Kidney (tissue), 14 donors: Measurements from ENCODE around the gene TNFAIP1. TPM values are rescaled to one million over a fixed set of nuclear protein-coding genes. Genes with fewer than 3 reads are reported as not detected.

Experiments used
- DNase-seq, 5 donors: peaks; one replicate each; pipeline ENCODE4 v3.0.0-alpha.2; 2013 to 2020
- FAIRE-seq: peaks from 2 replicates; lab custom pipeline; 2012; peaks lifted over from hg19 to GRCh38; lab: Jason Lieb, UNC
- H3K27ac ChIP-seq, 2 donors: one replicate each; pipeline ENCODE4 v1.7.0; 2013; ENCODE audit warnings: low read depth in 2 of 2, low read length in 2 of 2, inconsistent platforms in 1 of 2
- H3K27me3 ChIP-seq: one replicate; pipeline ENCODE4 v1.7.1; 2013; ENCODE audit warnings: low read length, inconsistent platforms; ENCODE audit not compliant: control insufficient read depth, insufficient read depth
- H3K36me3 ChIP-seq, 3 donors: one replicate each; pipeline versions ENCODE4 v1.7.0 to v1.7.1; 2013; ENCODE audit warnings: low read length in 3 of 3, control low read depth in 1 of 3, inconsistent platforms in 1 of 3; ENCODE audit not compliant: insufficient read depth in 3 of 3, control insufficient read depth in 2 of 3
- H3K4me1 ChIP-seq, 3 donors: one replicate each; pipeline versions ENCODE4 v1.7.0 to v1.7.1; 2013; ENCODE audit warnings: low read length in 3 of 3, inconsistent platforms in 1 of 3, low read depth in 1 of 3; ENCODE audit not compliant: control insufficient read depth in 2 of 3, insufficient read depth in 2 of 3
- H3K4me3 ChIP-seq, 3 donors: one replicate each; pipeline versions ENCODE4 v1.7.0 to v1.8.1; 2013; ENCODE audit warnings: low read length in 3 of 3, control low read depth in 1 of 3, inconsistent platforms in 1 of 3
- H3K9ac ChIP-seq, 3 donors: one replicate each; pipeline versions ENCODE4 v1.7.0 to v1.7.1; 2013; ENCODE audit warnings: low read length in 3 of 3, control low read depth in 1 of 3, inconsistent platforms in 1 of 3
- H3K9me3 ChIP-seq, 3 donors: one replicate each; pipeline versions ENCODE4 v1.7.0 to v1.7.1; 2013; ENCODE audit warnings: low read length in 3 of 3, control low read depth in 1 of 3, inconsistent platforms in 1 of 3; ENCODE audit not compliant: control insufficient read depth in 2 of 3, insufficient read depth in 1 of 3
- CTCF ChIP-seq: IDR thresholded peaks from 3 replicates; pipeline ENCODE4 v1.5.1; 2012; ENCODE audit warnings: mild to moderate bottlenecking, moderate library complexity, borderline replicate concordance; ENCODE audit not compliant: insufficient read depth; ENCODE audit errors: extremely low read depth
- intact Hi-C: fragments of 100-400 bp; cut with DNase I; formaldehyde crosslinking; loops from one replicate; pipeline ENCODE4 v1.11.1; 2022
- polyA plus RNA-seq: library from polyadenylated mRNA; stranded (reverse); fragments of 350-450 nt; fragmentation: Illumina TruSeq; extraction: RNeasy Lipid Tissue Mini Kit (QIAGEN cat#74804); gene quantifications from one replicate; pipeline ENCODE4 v1.2.3, GENCODE V29; 2014; ENCODE audit warnings: low read depth, low replicate concordance; ENCODE audit not compliant: insufficient read depth
- total RNA-seq: library from RNA; stranded (reverse); fragmentation: NEBNext Ultra II Directional; extraction: Animal tissue kit (Norgen Biotek cat#: 25700); gene quantifications from one replicate; pipeline ENCODE4 v1.2.1, GENCODE V29; 2021
- donor health status: control.
- donor health status: control.
- donor health status: control.
- donor health status: control.
- donor health status: control.
- donor health status: DM: yes; HTN: yes; CAD: no.
- donor health status: Normal renal cell carcinoma (clear cell type).

TNFAIP1 gene
- total and polyA plus RNA-seq, 2 donors from 2014 or later = 28.9 to 83.9 TPM

- DNase-seq (peak in 1 of 5 donors; percentile 65), FAIRE-seq (no peak)
- intact Hi-C loops = no loop called here
- Histone ChIP-seq H3K27ac (no peak overlapping the region), H3K9me3 (no peaks in the 10 kb centered on the region), H3K27me3 (no peaks in the 10 kb centered on the region), H3K4me1 (peaks cover 0 to 17% (median 3%) of the 10 kb centered on the region in 3 donors), H3K4me3 (no peak overlapping the region), H3K36me3 (no peaks in the 10 kb centered on the region), H3K9ac (no peak overlapping the region)
- TF ChIP-seq CTCF = no peak
Observed at GRCh38 chr17:28369684-28370034, 34.1 kb downstream of the TNFAIP1 start.

- Histone ChIP-seq H3K4me3 (no peak within 1 kb of the TSS), H3K27ac (peak within 1 kb of the TSS in 1 of 2 donors; percentile 28), H3K4me1 (peaks cover 0 to 17% (median 3%) of the 10 kb centered on the region in 3 donors), H3K9ac (no peak within 1 kb of the TSS), H3K9me3 (no peaks in the 10 kb centered on the region), H3K36me3 (no peaks in the 10 kb centered on the region), H3K27me3 (no peaks in the 10 kb centered on the region)
- FAIRE-seq (no peak), DNase-seq (peak in 4 of 5 donors; percentile 18 to 92 (median 50))
- intact Hi-C loops = no loop called here
- no peak for TF ChIP-seq CTCF
Observed at GRCh38 chr17:28370035-28370743, 34.6 kb downstream of the TNFAIP1 start, which contains the start of gene VTN. VTN (minus strand) TSS chr17:28370307; CDS start chr17:28370203, 104 bp downstream.

- FAIRE-seq (no peak), DNase-seq (no peak)
- Histone ChIP-seq H3K27ac (peak overlapping the region in 1 of 2 donors; percentile 28), H3K27me3 (no peaks in the 10 kb centered on the region), H3K4me1 (peaks cover 0 to 17% (median 3%) of the 10 kb centered on the region in 3 donors), H3K4me3 (no peak overlapping the region), H3K9ac (no peak overlapping the region), H3K36me3 (no peaks in the 10 kb centered on the region), H3K9me3 (no peaks in the 10 kb centered on the region)
- intact Hi-C loops = no loop called here
- no peak for TF ChIP-seq CTCF
Observed at GRCh38 chr17:28370744-28371103, 35.2 kb downstream of the TNFAIP1 start.
